ENCODE measurements around the gene SH3GL1.

Gene SH3GL1

GRCh38 chr19:4431808-4432674 lies 31.7 kb upstream of the SH3GL1 start:
- DNase-seq, result no peak

- DNase-seq, result no peak
These were observed 30.9 kb upstream of the SH3GL1 start for GRCh38 chr19:4431296-4431695.

GRCh38 chr19:4430760-4431159 lies 30.4 kb upstream of the SH3GL1 start:
- no peak for DNase-seq

DNA sequence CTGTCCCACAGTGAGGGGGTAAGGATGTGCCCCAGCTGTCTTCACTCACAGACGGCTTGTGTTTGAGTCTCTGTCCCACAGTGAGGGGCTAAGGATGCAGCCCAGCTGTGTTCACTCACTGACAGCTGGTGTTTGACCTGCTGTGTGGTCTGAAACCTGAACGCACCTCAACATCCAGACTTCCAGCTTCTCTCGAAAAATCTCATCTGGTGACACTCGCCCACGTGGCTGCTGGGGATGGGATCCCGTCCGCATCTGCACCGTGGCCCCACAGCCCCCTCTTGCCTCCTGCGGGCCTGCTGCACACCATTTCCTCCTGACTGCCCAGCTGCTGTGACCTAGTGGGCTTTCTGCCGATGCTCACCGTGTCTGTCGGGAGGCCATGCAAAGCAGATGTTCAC lies 29.4 kb upstream of the SH3GL1 start:
- DNase-seq, result no peak

DNA sequence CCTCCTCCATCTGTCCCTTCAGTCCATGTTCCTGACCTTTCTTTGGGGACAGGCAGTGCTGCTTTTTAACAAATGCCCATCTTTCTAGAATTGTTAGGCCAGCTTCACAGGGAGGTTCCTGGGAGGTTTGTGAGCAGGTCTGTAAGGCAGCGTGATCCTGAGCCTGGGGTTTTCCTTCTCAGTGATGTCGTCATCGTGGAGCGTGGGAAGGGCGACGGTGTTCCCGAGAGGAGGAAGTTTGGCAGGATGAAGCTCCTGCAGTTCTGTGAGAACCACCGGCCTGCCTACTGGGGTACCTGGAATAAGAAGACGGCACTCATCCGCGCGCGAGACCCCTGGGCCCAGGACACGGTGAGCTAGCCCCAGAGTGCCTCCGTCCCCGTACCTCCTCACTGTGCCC lies 28.9 kb upstream of the SH3GL1 start:
- DNase-seq, result no peak

DNA sequence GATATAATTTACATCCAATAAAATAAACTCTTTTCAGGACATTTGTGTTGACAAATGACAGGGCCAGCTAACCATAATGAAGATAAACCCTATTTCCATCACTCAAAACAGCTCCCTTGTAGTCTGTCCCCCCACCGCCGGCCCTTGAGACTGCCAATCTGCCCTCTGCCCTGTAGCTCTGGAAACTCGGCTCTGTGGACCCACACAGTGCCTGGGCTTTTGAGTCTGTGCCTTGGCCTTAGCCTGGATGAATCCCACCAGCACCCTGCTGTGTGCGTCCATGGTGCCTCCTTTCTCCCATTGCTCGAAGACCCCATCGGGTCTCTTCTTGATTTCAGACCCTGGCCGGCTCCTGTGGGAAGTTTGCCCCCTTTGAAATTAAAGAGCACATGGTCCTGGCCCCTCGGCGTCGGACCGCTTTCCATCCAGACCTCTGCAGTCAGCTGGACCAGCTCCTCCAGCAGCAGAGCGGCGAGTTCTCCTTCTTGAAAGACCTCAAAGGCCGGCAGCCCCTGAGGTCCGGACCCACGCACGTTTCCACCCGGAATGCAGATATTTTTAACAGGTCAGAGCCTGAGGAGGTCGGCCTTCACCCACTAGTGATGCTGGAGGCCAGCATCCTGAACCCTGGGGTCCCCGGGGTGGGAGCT lies 28.1 kb upstream of the SH3GL1 start:
- DNase-seq, result no peak

DNA sequence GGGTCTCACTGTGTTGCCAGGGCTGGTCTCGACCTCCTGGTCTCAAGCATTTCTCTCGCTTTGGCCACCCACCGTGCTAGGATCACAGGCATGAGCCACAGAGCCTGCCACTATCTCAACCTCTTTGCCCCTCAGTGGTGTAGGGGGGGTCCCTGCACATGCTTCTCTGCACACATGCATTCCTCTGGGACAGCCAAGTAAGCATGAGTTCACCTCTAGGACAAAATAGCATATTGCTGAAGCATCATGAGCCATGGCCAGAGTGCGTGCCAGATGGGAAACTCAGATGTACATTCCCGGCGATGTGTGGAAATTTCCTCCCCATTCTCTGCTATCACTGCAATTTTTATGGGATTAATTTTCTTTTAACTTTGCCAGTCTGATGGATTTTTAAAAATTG lies 25.2 kb upstream of the SH3GL1 start:
- no peak for DNase-seq

DNA sequence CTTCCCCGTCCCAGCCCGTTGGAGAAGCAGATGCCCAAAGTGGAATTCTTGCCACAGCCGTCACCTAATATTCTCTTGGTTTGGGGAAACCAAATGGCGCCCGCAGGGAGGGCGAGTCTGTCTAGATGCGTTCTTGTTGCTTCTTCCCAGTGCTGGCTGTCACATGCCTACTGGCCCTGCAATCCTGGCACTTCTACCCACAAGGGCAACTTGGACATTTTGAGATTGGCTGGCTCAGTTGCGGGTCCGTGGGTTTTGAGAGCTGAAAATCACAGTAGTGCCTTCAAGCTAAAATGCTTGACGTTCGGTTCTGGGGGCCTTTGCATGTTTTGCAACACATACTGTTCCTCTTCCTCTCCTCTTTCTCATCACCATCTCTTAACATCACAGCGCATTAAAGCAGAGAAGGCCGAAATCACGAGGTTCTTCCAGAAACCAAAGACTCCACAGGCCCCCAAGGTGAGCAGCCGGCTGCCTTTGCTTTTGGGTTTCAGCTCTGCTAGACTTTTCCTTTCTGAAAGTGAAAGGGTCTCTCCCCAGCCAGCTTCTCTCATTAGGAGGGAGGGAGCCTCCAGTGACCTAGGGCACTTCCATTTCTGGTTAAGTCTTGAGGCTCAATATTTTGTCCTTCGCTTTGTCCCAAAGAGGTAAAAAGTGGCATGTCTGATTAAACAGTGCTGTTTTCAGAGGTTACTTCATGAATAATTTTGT lies 23.2 kb upstream of the SH3GL1 start:
- DNase-seq, result no peak

- DNase-seq, result no peak
These were observed 15.9 kb upstream of the SH3GL1 start for GRCh38 chr19:4416268-4416667.

DNA sequence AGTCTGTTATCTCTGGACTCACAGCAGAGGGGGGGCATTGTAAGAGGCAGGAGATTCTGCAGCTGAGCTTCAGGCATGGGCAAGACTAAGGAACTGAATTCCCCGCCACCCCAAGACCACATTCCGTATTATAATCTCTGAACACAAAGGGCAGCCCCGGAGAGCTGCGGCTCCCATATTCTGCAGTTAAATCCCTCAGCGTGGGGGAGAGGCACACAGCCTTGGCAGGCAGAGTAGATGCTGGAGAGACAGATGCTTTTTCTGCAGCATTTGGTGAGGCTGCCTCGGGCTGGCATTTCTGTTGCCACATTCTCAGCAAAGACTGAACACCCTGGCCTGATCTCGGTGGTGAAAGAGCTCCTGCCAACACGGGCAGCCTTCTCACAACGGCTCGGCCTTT lies 15.0 kb upstream of the SH3GL1 start:
- DNase-seq, result no peak

GRCh38 chr19:4414800-4415321 lies 14.5 kb upstream of the SH3GL1 start:
- no peak for DNase-seq

DNA sequence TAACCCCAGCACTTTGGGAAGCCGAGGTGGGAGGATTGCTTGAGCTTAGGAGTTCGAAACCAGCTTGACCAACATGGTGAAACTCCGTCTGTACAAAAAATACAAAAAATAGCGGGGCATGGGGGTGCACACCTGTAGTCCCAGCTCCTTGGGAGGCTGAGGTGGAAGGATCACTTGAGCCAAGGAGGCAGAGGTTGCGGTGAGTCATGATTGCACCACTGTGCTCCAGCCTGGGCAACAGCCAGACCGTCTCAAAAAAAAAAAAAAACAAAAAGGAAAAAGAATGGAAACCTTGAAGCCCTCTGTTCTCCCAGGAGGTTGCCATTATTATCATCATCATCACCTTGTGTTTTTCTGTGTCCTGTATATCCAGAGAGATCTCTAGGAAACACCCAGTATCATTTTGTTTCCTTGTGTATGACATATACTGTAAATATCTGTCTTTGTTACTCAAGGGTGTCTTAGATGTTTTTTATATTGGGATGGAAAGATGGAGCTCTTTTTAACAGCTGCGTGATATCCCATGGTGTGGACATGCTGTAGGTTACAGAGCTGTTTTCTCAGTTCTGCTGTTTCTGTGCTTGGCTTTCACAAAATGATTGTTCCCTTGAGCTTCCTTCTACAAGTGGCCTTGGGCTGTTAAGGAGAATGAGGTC lies 13.9 kb upstream of the SH3GL1 start:
- DNase-seq, result no peak

- no peak for DNase-seq
These were observed 13.2 kb upstream of the SH3GL1 start for GRCh38 chr19:4413588-4413987.

GRCh38 chr19:4409123-4409933 lies 9.0 kb upstream of the SH3GL1 start:
- no peak for DNase-seq

DNA sequence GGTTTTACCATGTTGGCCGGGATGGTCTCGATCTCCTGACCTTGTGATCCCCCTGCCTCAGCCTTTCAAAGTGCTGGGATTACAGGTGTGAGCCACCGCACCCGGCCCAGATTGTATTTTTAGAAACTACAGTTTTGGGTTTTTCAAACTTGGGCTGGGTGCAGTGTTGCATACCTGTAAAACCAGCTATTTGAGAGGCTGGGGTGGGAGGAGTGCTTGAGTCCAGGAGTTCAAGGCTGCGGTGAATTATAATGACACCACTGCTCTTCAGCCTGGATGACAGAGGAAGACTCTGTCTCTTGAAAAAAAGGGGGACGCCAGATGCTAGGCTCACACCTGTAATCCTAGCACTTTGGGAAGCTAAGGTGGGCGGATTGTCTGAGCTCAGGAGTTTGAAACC lies 6.3 kb upstream of the SH3GL1 start:
- DNase-seq, result no peak

- no peak for DNase-seq
These were observed 5.6 kb upstream of the SH3GL1 start for GRCh38 chr19:4405977-4406376.

- DNase-seq, result peak in 1 of 2 experiments; percentile 23
These were observed 2.8 kb upstream of the SH3GL1 start for GRCh38 chr19:4403005-4403761.

DNA sequence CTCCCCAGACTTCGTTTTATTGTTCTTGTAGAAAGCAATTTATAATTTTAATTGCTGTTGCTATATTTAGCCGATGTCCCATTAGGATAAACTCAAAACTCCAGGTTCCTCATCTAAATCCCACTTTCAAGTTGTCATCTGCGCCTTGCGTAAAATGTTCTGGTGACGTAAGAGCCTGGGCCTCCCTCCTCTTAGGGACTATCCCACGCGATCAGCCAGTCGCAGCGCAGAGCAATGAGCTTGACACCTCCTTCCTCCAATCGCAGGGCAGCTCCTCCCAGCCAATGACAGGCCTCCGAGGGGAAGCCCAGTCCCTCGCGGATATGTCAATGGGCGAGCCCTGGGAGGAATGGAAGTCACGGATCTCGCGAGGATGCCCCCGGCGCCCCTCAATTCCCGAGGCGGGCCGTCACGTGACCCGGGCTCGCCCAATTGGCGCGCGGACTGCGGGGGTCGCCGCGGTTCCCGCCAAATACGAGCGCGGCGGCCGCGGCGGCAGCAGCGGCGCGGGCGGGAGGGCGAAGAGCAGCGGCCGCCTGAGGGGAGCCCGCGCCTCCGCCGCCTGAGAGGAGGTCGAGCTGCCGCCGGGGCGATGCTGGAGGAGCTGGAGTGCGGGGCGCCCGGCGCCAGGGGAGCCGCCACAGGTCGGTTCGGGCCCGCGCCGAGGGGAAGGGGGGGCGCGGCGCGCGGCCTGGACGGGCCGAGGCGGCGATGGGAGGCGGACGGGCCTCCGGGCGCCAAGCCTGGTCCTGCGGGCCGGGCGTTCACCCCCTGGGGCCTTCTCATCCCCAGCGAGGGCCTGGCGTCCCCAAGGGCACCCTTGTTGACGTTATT lies 2.0 kb upstream of the SH3GL1 start, which contains the start of gene CHAF1A:
Gene CHAF1A (plus strand): TSS at position 470 of the 834 bp plus-strand sequence. CDS start 123 bp downstream, at position 593.
- DNase-seq, result peak; percentile 98 to 99

DNA sequence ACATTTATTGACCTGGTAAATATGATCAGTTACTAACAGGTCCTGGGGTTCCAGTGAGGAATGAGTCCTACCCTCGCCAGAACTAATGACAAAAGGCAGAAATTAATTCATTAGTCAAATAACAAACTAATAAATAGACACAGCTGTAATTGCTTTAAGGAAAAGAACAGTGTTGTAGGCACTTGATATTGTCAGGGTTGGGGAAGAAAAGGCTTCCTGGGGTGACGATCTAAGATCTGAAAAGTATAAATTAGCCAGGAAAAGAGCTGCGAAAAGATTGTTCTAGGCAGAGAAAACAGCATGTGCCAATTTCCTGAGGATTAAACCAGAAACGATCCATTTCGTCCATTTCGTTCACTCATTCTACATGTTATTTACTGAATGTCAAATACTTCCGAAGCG lies 1.4 kb upstream of the SH3GL1 start:
- no peak for DNase-seq

DNA sequence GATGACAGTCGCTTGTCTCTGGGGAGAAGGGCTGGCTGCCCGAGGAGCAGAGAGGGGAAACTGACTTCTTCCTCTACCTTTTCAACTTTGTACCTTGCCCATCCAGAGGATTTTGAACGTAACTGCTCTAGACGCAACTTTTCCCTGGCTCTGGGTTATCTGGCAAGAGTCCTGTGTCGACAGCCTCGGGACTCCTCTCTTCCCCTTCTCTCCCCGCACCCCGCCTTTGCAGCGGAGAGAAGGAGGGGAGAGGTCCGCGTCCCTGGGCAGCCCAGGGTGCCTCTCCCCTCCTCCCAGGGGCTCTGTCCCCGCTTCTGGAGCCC lies 574 bp downstream of the SH3GL1 start:
- no peak for DNase-seq
